Thyroid gland (tissue), 4 donors: ENCODE data around the gene CENPN. TPM values are rescaled to one million over a fixed set of nuclear protein-coding genes. Genes with fewer than 3 reads are reported as not detected.

Source experiments
- DNase-seq, 2 donors: peaks; one replicate each; pipeline ENCODE4 v3.0.0-alpha.2; 2019
- H3K27ac ChIP-seq, 3 donors: fragments of 200-600 bp; sonication (generic); 1 replicate in 2 of 3; 2 replicates in 1 of 3; pipeline ENCODE4 v1.5.1; 2016 to 2019; ENCODE audit warnings: mild to moderate bottlenecking in 1 of 3, moderate library complexity in 1 of 3
- H3K27me3 ChIP-seq: fragments of 200-600 bp; sonication (generic); one replicate; pipeline ENCODE4 v1.5.1; 2019
- H3K36me3 ChIP-seq, 2 donors: fragments of 200-600 bp; sonication (generic); one replicate each; pipeline ENCODE4 v1.5.1; 2016 to 2019
- H3K4me1 ChIP-seq, 2 donors: fragments of 200-600 bp; sonication (generic); one replicate each; pipeline ENCODE4 v1.5.1; 2017 to 2019
- H3K4me3 ChIP-seq, 3 donors: fragments of 200-600 bp; sonication (generic); replicated peaks in 1 of 3; 1 replicate in 2 of 3; 2 replicates in 1 of 3; pipeline ENCODE4 v1.5.1; 2016; ENCODE audit warnings: mild to moderate bottlenecking in 1 of 3
- H3K9me3 ChIP-seq: fragments of 200-600 bp; sonication (generic); one replicate; pipeline ENCODE4 v1.5.1; 2017
- POLR2A ChIP-seq, 2 donors: fragments of 450-650 bp; IDR thresholded peaks; one replicate each; pipeline ENCODE4 v1.6.1; 2017; ENCODE audit warnings: antibody characterized with exemption in 2 of 2, mild to moderate bottlenecking in 2 of 2, moderate library complexity in 1 of 2
- WGBS, 2 donors: methylation state at CpG; one replicate each; pipeline ENCODE4 v1.1.5; 2017; 5-methylcytosine and 5-hydroxymethylcytosine counted together
- intact Hi-C: fragments of 100-400 bp; cut with DNase I; formaldehyde crosslinking; loops from one replicate; pipeline ENCODE4 v1.15.1; 2023
- total RNA-seq, 4 donors: library from RNA; depleted of rRNA; stranded (reverse); fragments of >200 nt; gene quantifications; one replicate each; pipeline ENCODE4 v1.2.3, GENCODE V29; 2016
- TF ChIP-seq, protein P1 (sequence below), 6 experiments: fragments of 200-600 bp in 3 of 6; fragments of 450-650 bp in 3 of 6; sonication (generic) in 3 of 6; IDR thresholded peaks; one replicate each; pipeline ENCODE4 v1.5.1; 2016 to 2019; ENCODE audit warnings: antibody characterized with exemption in 6 of 6, mild to moderate bottlenecking in 2 of 6, inconsistent platforms in 1 of 6, moderate library complexity in 1 of 6

Gene CENPN
- total RNA-seq, 4 donors from 2014 or later: 5.8 to 14.4 (median 6.7) TPM

GRCh38 chr16:80985611-80986010, 21.4 kb upstream of the CENPN start:
- no peak for TF ChIP-seq POLR2A (IDR thresholded peaks at IDR 0.05)
- WGBS, 2 donors: 68 to 73% methylated on average over 2 of the region's 2 CpGs
- Histone ChIP-seq H3K36me3 (no peaks in the 10 kb centered on the region), H3K4me3 (no peak overlapping the region), H3K27me3 (no peaks in the 10 kb centered on the region), H3K9me3 (no peaks in the 10 kb centered on the region), H3K4me1 (peaks cover 0 to 10% of the 10 kb centered on the region in 2 donors), H3K27ac (no peak overlapping the region)
- DNase-seq: no peak
- intact Hi-C loops: no loop called here

- no peak overlapping the region for H3K27ac ChIP-seq
- intact Hi-C loops: no loop called here
- H3K9me3 ChIP-seq: no peaks in the 10 kb centered on the region
- TF ChIP-seq, protein P1, sequence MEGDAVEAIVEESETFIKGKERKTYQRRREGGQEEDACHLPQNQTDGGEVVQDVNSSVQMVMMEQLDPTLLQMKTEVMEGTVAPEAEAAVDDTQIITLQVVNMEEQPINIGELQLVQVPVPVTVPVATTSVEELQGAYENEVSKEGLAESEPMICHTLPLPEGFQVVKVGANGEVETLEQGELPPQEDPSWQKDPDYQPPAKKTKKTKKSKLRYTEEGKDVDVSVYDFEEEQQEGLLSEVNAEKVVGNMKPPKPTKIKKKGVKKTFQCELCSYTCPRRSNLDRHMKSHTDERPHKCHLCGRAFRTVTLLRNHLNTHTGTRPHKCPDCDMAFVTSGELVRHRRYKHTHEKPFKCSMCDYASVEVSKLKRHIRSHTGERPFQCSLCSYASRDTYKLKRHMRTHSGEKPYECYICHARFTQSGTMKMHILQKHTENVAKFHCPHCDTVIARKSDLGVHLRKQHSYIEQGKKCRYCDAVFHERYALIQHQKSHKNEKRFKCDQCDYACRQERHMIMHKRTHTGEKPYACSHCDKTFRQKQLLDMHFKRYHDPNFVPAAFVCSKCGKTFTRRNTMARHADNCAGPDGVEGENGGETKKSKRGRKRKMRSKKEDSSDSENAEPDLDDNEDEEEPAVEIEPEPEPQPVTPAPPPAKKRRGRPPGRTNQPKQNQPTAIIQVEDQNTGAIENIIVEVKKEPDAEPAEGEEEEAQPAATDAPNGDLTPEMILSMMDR (IDR thresholded peaks at IDR 0.05): no peak
- no peak for TF ChIP-seq POLR2A (IDR thresholded peaks at IDR 0.05)
- 77 to 84% methylated on average over 2 of the region's 2 CpGs for WGBS, 2 donors
- no peaks in the 10 kb centered on the region for H3K27me3 ChIP-seq
- no peak for DNase-seq
- peaks cover 0 to 10% of the 10 kb centered on the region in 2 donors for H3K4me1 ChIP-seq
- H3K36me3 ChIP-seq: peaks cover 0 to 5% of the 10 kb centered on the region in 2 donors
- H3K4me3 ChIP-seq: no peak overlapping the region
Observed at GRCh38 chr16:80986557-80986956, 20.5 kb upstream of the CENPN start.

GRCh38 chr16:80988756-80989155, 18.3 kb upstream of the CENPN start:
- peaks cover 0 to 5% of the 10 kb centered on the region in 2 donors for H3K36me3 ChIP-seq
- H3K9me3 ChIP-seq: no peaks in the 10 kb centered on the region
- H3K4me3 ChIP-seq: no peak overlapping the region
- no peaks in the 10 kb centered on the region for H3K27me3 ChIP-seq
- WGBS, 2 donors: 66 to 69% methylated on average over 7 of the region's 7 CpGs
- intact Hi-C loops: no loop called here
- no peak overlapping the region for H3K27ac ChIP-seq
- H3K4me1 ChIP-seq: peaks cover 0 to 10% of the 10 kb centered on the region in 2 donors
- DNase-seq: no peak
- TF ChIP-seq POLR2A (IDR thresholded peaks at IDR 0.05): no peak
- TF ChIP-seq, protein P1 (IDR thresholded peaks at IDR 0.05): no peak

- Histone ChIP-seq H3K27ac (no peak overlapping the region), H3K4me1 (peaks cover 0 to 10% of the 10 kb centered on the region in 2 donors), H3K27me3 (no peaks in the 10 kb centered on the region), H3K4me3 (no peak overlapping the region), H3K9me3 (no peaks in the 10 kb centered on the region), H3K36me3 (peaks cover 0 to 5% of the 10 kb centered on the region in 2 donors)
- WGBS, 2 donors: 46 to 71% methylated on average over 2 of the region's 2 CpGs
- intact Hi-C loops: no loop called here
- no peak for TF ChIP-seq POLR2A (IDR thresholded peaks at IDR 0.05)
- TF ChIP-seq, protein P1 (IDR thresholded peaks at IDR 0.05): no peak
- DNase-seq: no peak
Observed at GRCh38 chr16:80989801-80990200, 17.2 kb upstream of the CENPN start.

DNA sequence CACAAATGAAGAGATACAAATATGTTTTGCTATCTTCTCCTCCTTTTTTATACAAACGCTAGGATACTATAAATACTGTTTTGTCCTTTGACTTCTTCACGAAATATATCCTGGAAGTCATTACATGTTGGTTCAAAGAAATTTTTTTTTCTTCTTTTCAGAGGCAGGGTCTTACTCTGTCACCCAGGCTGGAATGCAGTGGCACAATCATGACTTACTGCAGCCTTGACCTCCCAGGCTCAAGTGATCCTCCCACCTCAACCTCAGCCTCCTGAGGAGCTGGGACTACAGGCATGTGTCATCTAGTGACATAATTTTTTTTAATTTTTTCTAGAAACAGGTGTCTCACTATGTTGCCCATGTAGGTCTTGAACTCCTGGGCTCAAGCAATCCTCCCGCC, 16.4 kb upstream of the CENPN start:
- peaks cover 0 to 5% of the 10 kb centered on the region in 2 donors for H3K36me3 ChIP-seq
- peaks cover 0 to 10% of the 10 kb centered on the region in 2 donors for H3K4me1 ChIP-seq
- no peak overlapping the region for H3K4me3 ChIP-seq
- no peak overlapping the region for H3K27ac ChIP-seq
- H3K27me3 ChIP-seq: no peaks in the 10 kb centered on the region
- no peak for DNase-seq
- intact Hi-C loops: no loop called here
- no peaks in the 10 kb centered on the region for H3K9me3 ChIP-seq
- 97 to 99% methylated on average over 3 of the region's 3 CpGs for WGBS, 2 donors
- no peak for TF ChIP-seq POLR2A (IDR thresholded peaks at IDR 0.05)
- TF ChIP-seq, protein P1 (IDR thresholded peaks at IDR 0.05): no peak

DNA sequence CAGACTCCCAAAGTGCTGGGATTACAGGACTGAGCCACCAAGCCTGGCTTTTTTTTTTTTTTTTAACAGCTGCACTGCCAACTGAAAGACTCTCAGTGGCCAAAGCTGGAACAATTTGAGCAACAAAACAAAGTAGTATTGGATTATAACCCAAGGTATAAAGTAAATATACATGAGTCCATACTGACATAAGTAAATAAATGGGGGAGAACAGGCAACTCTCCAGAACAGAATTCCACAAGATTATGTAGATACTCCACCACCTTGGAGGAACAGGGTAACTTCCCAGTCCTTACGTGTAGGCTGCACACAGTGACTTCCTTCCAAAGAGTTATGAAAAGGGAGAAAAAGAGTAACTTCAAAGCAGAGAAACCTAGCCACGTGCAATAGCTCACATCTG, 16.0 kb upstream of the CENPN start:
- H3K4me3 ChIP-seq: no peak overlapping the region
- TF ChIP-seq, protein P1 (IDR thresholded peaks at IDR 0.05): no peak
- no peak for TF ChIP-seq POLR2A (IDR thresholded peaks at IDR 0.05)
- H3K27ac ChIP-seq: no peak overlapping the region
- peaks cover 0 to 10% of the 10 kb centered on the region in 2 donors for H3K4me1 ChIP-seq
- 92 to 94% methylated on average over 2 of the region's 2 CpGs for WGBS, 2 donors
- H3K36me3 ChIP-seq: peaks cover 0 to 5% of the 10 kb centered on the region in 2 donors
- H3K9me3 ChIP-seq: no peaks in the 10 kb centered on the region
- intact Hi-C loops: no loop called here
- H3K27me3 ChIP-seq: no peaks in the 10 kb centered on the region
- no peak for DNase-seq
